ENCODE measurements around the gene GYG2.
A peak's percentile ranks its signal among the peaks of the same experiment; 100 is the strongest.
"Not testable (repeated sequence)": the region's sequence is repeated elsewhere in the genome, so short reads cannot be mapped to it uniquely, and the experiment has no call there.

Gene GYG2

GRCh38 chrX:2828344-2828958 lies at the start of gene GYG2:
Gene GYG2 (plus strand): TSS chrX:2828930. CDS start chrX:2830189, 1,259 bp downstream.
- no peak for DNase-seq

GRCh38 chrX:2780472-2781225 lies 48.1 kb upstream of the GYG2 start:
- not testable (repeated sequence) for DNase-seq

- DNase-seq, result no peak
Observed at GRCh38 chrX:2781226-2781571, 47.5 kb upstream of the GYG2 start.

GRCh38 chrX:2781698-2782097 lies 47.0 kb upstream of the GYG2 start:
- DNase-seq, result no peak

GRCh38 chrX:2782171-2782570 lies 46.6 kb upstream of the GYG2 start:
- DNase-seq, result no peak

GRCh38 chrX:2782778-2783177 lies 46.0 kb upstream of the GYG2 start:
- DNase-seq, result no peak

GRCh38 chrX:2784026-2784425 lies 44.7 kb upstream of the GYG2 start:
- DNase-seq, result no peak

GRCh38 chrX:2785538-2785937 lies 43.2 kb upstream of the GYG2 start:
- DNase-seq, result no peak

GRCh38 chrX:2788980-2789379 lies 39.8 kb upstream of the GYG2 start:
- DNase-seq, result no peak

GRCh38 chrX:2789569-2789968 lies 39.2 kb upstream of the GYG2 start:
- DNase-seq, result no peak

- DNase-seq, result no peak
Observed at GRCh38 chrX:2793752-2794151, 35.0 kb upstream of the GYG2 start.

GRCh38 chrX:2794336-2794735 lies 34.4 kb upstream of the GYG2 start:
- no peak for DNase-seq

- not testable (repeated sequence) for DNase-seq
Observed at GRCh38 chrX:2796808-2797207, 31.9 kb upstream of the GYG2 start.

- no peak for DNase-seq
Observed at GRCh38 chrX:2799369-2799768, 29.4 kb upstream of the GYG2 start.

GRCh38 chrX:2799980-2800379 lies 28.8 kb upstream of the GYG2 start:
- not testable (repeated sequence) for DNase-seq

GRCh38 chrX:2801223-2801622 lies 27.5 kb upstream of the GYG2 start:
- no peak for DNase-seq

GRCh38 chrX:2802376-2803090 lies 26.2 kb upstream of the GYG2 start:
- not testable (repeated sequence) for DNase-seq

- DNase-seq, result not testable (repeated sequence)
Observed at GRCh38 chrX:2803486-2803885, 25.2 kb upstream of the GYG2 start.

GRCh38 chrX:2804106-2804843 lies 24.5 kb upstream of the GYG2 start:
- DNase-seq, result not testable (repeated sequence)

GRCh38 chrX:2804858-2805257 lies 23.9 kb upstream of the GYG2 start:
- not testable (repeated sequence) for DNase-seq

- DNase-seq, result no peak
Observed at GRCh38 chrX:2811271-2811670, 17.5 kb upstream of the GYG2 start.

- DNase-seq, result peak; percentile 47 to 49
Observed at GRCh38 chrX:2812161-2812907, 16.4 kb upstream of the GYG2 start.

GRCh38 chrX:2817036-2817435 lies 11.7 kb upstream of the GYG2 start:
- DNase-seq, result no peak
